ENCODE measurements around the gene TAS1R1. TPM values are rescaled to one million over a fixed set of nuclear protein-coding genes. Genes with fewer than 3 reads are reported as not detected.

The TAS1R1 gene
- total RNA-seq, 1 donor from 2014 or later = under 0.01 TPM

GRCh38 chr1:6574025-6574620 lies 19.0 kb downstream of the TAS1R1 start:
- no peak for DNase-seq

GRCh38 chr1:6574818-6575217 lies 19.7 kb downstream of the TAS1R1 start:
- DNase-seq = no peak

GRCh38 chr1:6577831-6578525 lies 22.9 kb downstream of the TAS1R1 start:
- no peak for DNase-seq

GRCh38 chr1:6578624-6579373 lies 23.7 kb downstream of the TAS1R1 start:
- no peak for DNase-seq

GRCh38 chr1:6579374-6580118 lies 24.4 kb downstream of the TAS1R1 start, which contains the start of gene ZBTB48:
ZBTB48 (plus strand) TSS chr1:6579994; CDS start chr1:6580610, 616 bp downstream.
- DNase-seq = peak; percentile 98

- DNase-seq = no peak
Measured at GRCh38 chr1:6580119-6580592, 25.0 kb downstream of the TAS1R1 start.

GRCh38 chr1:6580593-6581409 lies 25.7 kb downstream of the TAS1R1 start:
- DNase-seq = peak; percentile 37

- DNase-seq = peak; percentile 64
Measured at GRCh38 chr1:6581561-6582305, 26.6 kb downstream of the TAS1R1 start.

GRCh38 chr1:6582370-6582769 lies 27.3 kb downstream of the TAS1R1 start:
- DNase-seq = no peak

GRCh38 chr1:6584126-6585080 lies 29.3 kb downstream of the TAS1R1 start:
- peak; percentile 15 for DNase-seq

GRCh38 chr1:6585081-6585722 lies 30.1 kb downstream of the TAS1R1 start:
- no peak for DNase-seq

GRCh38 chr1:6585841-6586240 lies 30.7 kb downstream of the TAS1R1 start:
- DNase-seq = no peak

GRCh38 chr1:6586404-6586816 lies 31.3 kb downstream of the TAS1R1 start:
- no peak for DNase-seq

GRCh38 chr1:6587261-6588005 lies 32.3 kb downstream of the TAS1R1 start:
- DNase-seq = no peak

- no peak for DNase-seq
Measured at GRCh38 chr1:6588128-6588892, 33.2 kb downstream of the TAS1R1 start.

GRCh38 chr1:6588893-6589520 lies 33.9 kb downstream of the TAS1R1 start:
- DNase-seq = no peak

- no peak for DNase-seq
Measured at GRCh38 chr1:6590046-6590445, 34.9 kb downstream of the TAS1R1 start.

All from dermis blood vessel endothelial cell (primary cell).